Neural cell (in vitro differentiated cells): ENCODE results near the gene RGS3. TPM values are rescaled to one million over a fixed set of nuclear protein-coding genes. Genes with fewer than 3 reads are reported as not detected.
A peak's percentile ranks its signal among the peaks of the same experiment; 100 is the strongest.

Source experiments
- H2AFZ ChIP-seq: fragments of 200-600, 300-800 bp; sonication (generic), shearing (Covaris generic); 2 replicates; pipeline ENCODE4 v1.6.0; 2014; ENCODE audit warnings: low read depth, mild to moderate bottlenecking, antibody characterized with exemption, low read length, moderate library complexity
- H3F3A ChIP-seq: fragments of 200-600 bp; shearing (Covaris generic); 2 replicates; pipeline ENCODE4 v1.6.1; 2016; ENCODE audit warnings: mild to moderate bottlenecking, moderate library complexity, mixed read lengths, antibody characterized with exemption, low read length; ENCODE audit not compliant: insufficient read depth, poor library complexity, severe bottlenecking
- H3K27ac ChIP-seq: fragments of 200-600, 300-800 bp; sonication (generic), shearing (Covaris generic); 2 replicates; pipeline ENCODE4 v1.5.1; 2014; ENCODE audit warnings: mild to moderate bottlenecking, low read length, moderate library complexity
- H3K27me3 ChIP-seq: fragments of 300-800, 200-600 bp; sonication (generic), shearing (Covaris generic); 2 replicates; pipeline ENCODE4 v1.6.0; 2014; ENCODE audit warnings: mild to moderate bottlenecking, low read depth, low read length, moderate library complexity; ENCODE audit not compliant: insufficient read depth
- H3K36me3 ChIP-seq: fragments of 300-800, 200-600 bp; sonication (generic), shearing (Covaris generic); 2 replicates; pipeline ENCODE4 v1.5.1; 2014; ENCODE audit warnings: mild to moderate bottlenecking, antibody characterized with exemption, low read length, moderate library complexity; ENCODE audit not compliant: insufficient read depth
- H3K4me2 ChIP-seq: fragments of 300-800, 200-600 bp; sonication (generic), shearing (Covaris generic); 2 replicates; pipeline ENCODE4 v1.6.0; 2014; ENCODE audit warnings: mild to moderate bottlenecking, low read length
- H3K4me3 ChIP-seq: fragments of 300-800, 200-600 bp; sonication (generic), shearing (Covaris generic); 2 replicates; pipeline ENCODE4 v1.5.1; 2014; ENCODE audit warnings: mild to moderate bottlenecking, low read length, moderate library complexity
- H3K79me2 ChIP-seq: fragments of 200-600 bp; shearing (Covaris generic); replicated peaks from 2 replicates; pipeline ENCODE4 v1.6.0; 2014; ENCODE audit warnings: mild to moderate bottlenecking, low read length, moderate library complexity; ENCODE audit not compliant: insufficient read depth
- H3K9ac ChIP-seq: fragments of 300-800, 200-600 bp; sonication (generic), shearing (Covaris generic); 2 replicates; pipeline ENCODE4 v1.6.1; 2016; ENCODE audit warnings: mild to moderate bottlenecking, low read length, mixed read lengths
- H3K9me2 ChIP-seq: fragments of 200-600 bp; shearing (Covaris generic); 2 replicates; pipeline ENCODE4 v1.6.1; 2016; ENCODE audit warnings: mild to moderate bottlenecking, low read length, mixed read lengths; ENCODE audit not compliant: insufficient read depth
- H3K9me3 ChIP-seq: fragments of 200-600, 300-800 bp; sonication (generic), shearing (Covaris generic); 2 replicates; pipeline ENCODE4 v1.6.1; 2016; ENCODE audit warnings: mild to moderate bottlenecking, mixed run types, low read length, moderate library complexity, mixed read lengths
- H4K20me1 ChIP-seq: fragments of 200-600 bp; shearing (Covaris generic); 2 replicates; pipeline ENCODE4 v1.6.1; 2016; ENCODE audit warnings: mild to moderate bottlenecking, mixed run types; ENCODE audit not compliant: insufficient read depth
- CTCF ChIP-seq: fragments of 450-650 bp; IDR thresholded peaks from 2 replicates; pipeline ENCODE4 v1.5.1; 2014; ENCODE audit warnings: antibody characterized with exemption, mild to moderate bottlenecking, moderate library complexity; ENCODE audit not compliant: poor library complexity, severe bottlenecking
- EZH2 ChIP-seq: fragments of 200-600, 300-800 bp; shearing (Covaris generic), sonication (generic); IDR thresholded peaks from 2 replicates; pipeline ENCODE4 v1.6.1; 2014; ENCODE audit warnings: antibody characterized with exemption, low read length, borderline replicate concordance, mild to moderate bottlenecking; ENCODE audit not compliant: insufficient read depth, poor library complexity, severe bottlenecking
- MXI1 ChIP-seq: fragments of 450-650 bp; conservative IDR thresholded peaks from 2 replicates; pipeline ENCODE4 v1.6.1; 2014; ENCODE audit warnings: antibody characterized with exemption, mild to moderate bottlenecking; ENCODE audit not compliant: poor library complexity, severe bottlenecking
- POLR2AphosphoS5 ChIP-seq: IDR thresholded peaks from 2 replicates; pipeline ENCODE4 v1.6.1; 2012
- RAD21 ChIP-seq: fragments of 450-650 bp; conservative IDR thresholded peaks from 2 replicates; pipeline ENCODE4 v1.6.1; 2014; ENCODE audit warnings: antibody characterized with exemption, mild to moderate bottlenecking, moderate library complexity
- REST ChIP-seq: IDR thresholded peaks from 2 replicates; pipeline ENCODE4 v1.6.1; 2012; ENCODE audit warnings: borderline replicate concordance
- SMC3 ChIP-seq: fragments of 450-650 bp; conservative IDR thresholded peaks from 2 replicates; pipeline ENCODE4 v1.6.1; 2014; ENCODE audit warnings: antibody characterized with exemption, mild to moderate bottlenecking, moderate library complexity; ENCODE audit not compliant: poor library complexity
- TAF1 ChIP-seq: IDR thresholded peaks from 2 replicates; pipeline ENCODE4 v1.6.1; 2012; ENCODE audit warnings: low read depth
- polyA plus RNA-seq: library from polyadenylated mRNA; depleted of rRNA; stranded (reverse); fragments of >200 nt; gene quantifications from 2 replicates; pipeline ENCODE4 v1.2.3, GENCODE V29; 2014

Gene RGS3
- polyA plus RNA-seq, 1 donor from 2014 or later, result 25.3 TPM

- Histone ChIP-seq H3K9me3 (no peaks in the 10 kb centered on the region), H3K9me2 (no peaks in the 10 kb centered on the region), H3F3A (no peaks in the 10 kb centered on the region), H3K79me2 (no peaks in the 10 kb centered on the region), H3K4me3 (no peak overlapping the region), H2AFZ (no peak overlapping the region), H3K27me3 (no peaks in the 10 kb centered on the region), H3K9ac (no peak overlapping the region), H3K36me3 (no peaks in the 10 kb centered on the region), H4K20me1 (no peaks in the 10 kb centered on the region), H3K4me2 (no peak overlapping the region), H3K27ac (no peak overlapping the region)
- TF ChIP-seq POLR2AphosphoS5 (no peak), RAD21 (peak; percentile 32)
Observed at GRCh38 chr9:113587471-113588031, 124.0 kb downstream of the RGS3 start.

GRCh38 chr9:113588242-113588810 is 124.8 kb downstream of the RGS3 start:
- Histone ChIP-seq H3K4me2 (no peak overlapping the region), H3K27me3 (no peaks in the 10 kb centered on the region), H3K4me3 (no peak overlapping the region), H2AFZ (no peak overlapping the region), H3F3A (no peaks in the 10 kb centered on the region), H3K27ac (no peak overlapping the region), H3K36me3 (no peaks in the 10 kb centered on the region), H3K9me2 (no peaks in the 10 kb centered on the region), H3K9ac (no peak overlapping the region), H4K20me1 (no peaks in the 10 kb centered on the region), H3K9me3 (no peaks in the 10 kb centered on the region), H3K79me2 (no peaks in the 10 kb centered on the region)
- no peak for TF ChIP-seq MXI1
- no peak for TF ChIP-seq POLR2AphosphoS5
- no peak for TF ChIP-seq RAD21
- TF ChIP-seq REST, result no peak
- TF ChIP-seq TAF1, result no peak
- no peak for TF ChIP-seq SMC3
- TF ChIP-seq CTCF, result no peak

GRCh38 chr9:113588936-113589335 is 125.4 kb downstream of the RGS3 start:
- Histone ChIP-seq H3K9me2 (no peaks in the 10 kb centered on the region), H3K9ac (no peak overlapping the region), H4K20me1 (no peaks in the 10 kb centered on the region), H3K4me2 (no peak overlapping the region), H3K9me3 (no peaks in the 10 kb centered on the region), H3K36me3 (no peaks in the 10 kb centered on the region), H3K79me2 (no peaks in the 10 kb centered on the region), H3F3A (no peaks in the 10 kb centered on the region), H3K4me3 (no peak overlapping the region), H2AFZ (no peak overlapping the region), H3K27me3 (no peaks in the 10 kb centered on the region), H3K27ac (no peak overlapping the region)
- TF ChIP-seq MXI1, result no peak
- no peak for TF ChIP-seq EZH2
